Measurements from ENCODE around the gene MTERF4. TPM values are rescaled to one million over a fixed set of nuclear protein-coding genes. Genes with fewer than 3 reads are reported as not detected.
A peak's percentile ranks its signal among the peaks of the same experiment; 100 is the strongest.

The MTERF4 gene
- total RNA-seq, 1 donor from 2014 or later = 35.5 TPM

DNA sequence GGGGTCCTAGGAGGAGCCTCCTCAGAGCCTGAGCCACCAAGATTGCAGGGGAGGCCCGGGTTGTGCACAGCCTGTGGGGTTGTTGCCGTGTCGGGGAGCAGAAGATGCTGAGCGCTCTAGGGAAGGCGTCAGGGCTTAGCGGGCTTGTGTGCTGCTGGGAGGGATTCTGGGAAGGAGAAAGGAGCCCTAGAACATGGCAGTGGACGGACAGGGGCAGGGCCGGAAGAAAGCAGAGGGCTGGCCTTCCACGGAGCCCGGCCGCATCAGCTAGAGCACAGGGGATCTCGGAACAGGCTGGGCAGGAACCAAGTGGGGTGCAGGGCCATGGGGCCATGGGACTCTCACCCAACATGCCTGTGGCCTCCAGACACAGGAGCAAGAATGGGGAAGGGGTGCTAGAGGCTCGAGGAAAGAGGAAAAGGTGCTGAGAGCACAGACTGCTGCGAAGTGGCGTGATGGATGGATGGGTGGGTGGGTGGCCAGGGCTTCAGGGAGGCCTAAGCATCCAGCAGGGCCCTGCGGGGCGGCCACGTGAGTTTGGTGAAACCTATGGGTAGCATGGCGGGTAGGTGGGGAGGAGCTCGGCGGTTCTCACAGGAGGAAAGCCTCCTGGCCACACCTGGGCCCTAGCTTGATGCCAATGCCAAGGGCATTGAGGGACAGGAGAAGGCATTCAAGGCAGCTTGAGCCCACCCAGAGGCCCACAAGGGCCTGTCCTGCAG is 35.8 kb downstream of the MTERF4 start:
- no peaks in the 10 kb centered on the region for H3K27me3 ChIP-seq (ENCODE audit: control insufficient read depth, insufficient read depth, low read length)
- DNase-seq (ENCODE audit: low read depth) (no peak), FAIRE-seq (no peak)
- TF ChIP-seq, protein P1, sequence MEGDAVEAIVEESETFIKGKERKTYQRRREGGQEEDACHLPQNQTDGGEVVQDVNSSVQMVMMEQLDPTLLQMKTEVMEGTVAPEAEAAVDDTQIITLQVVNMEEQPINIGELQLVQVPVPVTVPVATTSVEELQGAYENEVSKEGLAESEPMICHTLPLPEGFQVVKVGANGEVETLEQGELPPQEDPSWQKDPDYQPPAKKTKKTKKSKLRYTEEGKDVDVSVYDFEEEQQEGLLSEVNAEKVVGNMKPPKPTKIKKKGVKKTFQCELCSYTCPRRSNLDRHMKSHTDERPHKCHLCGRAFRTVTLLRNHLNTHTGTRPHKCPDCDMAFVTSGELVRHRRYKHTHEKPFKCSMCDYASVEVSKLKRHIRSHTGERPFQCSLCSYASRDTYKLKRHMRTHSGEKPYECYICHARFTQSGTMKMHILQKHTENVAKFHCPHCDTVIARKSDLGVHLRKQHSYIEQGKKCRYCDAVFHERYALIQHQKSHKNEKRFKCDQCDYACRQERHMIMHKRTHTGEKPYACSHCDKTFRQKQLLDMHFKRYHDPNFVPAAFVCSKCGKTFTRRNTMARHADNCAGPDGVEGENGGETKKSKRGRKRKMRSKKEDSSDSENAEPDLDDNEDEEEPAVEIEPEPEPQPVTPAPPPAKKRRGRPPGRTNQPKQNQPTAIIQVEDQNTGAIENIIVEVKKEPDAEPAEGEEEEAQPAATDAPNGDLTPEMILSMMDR (IDR thresholded peaks at IDR 0.05; ENCODE audit: insufficient read depth, low read length, severe bottlenecking) = no peak
- no peak overlapping the region for H3K4me3 ChIP-seq (ENCODE audit: low read depth, low read length)
- H3K36me3 ChIP-seq (ENCODE audit: control insufficient read depth, insufficient read depth, low read length) = no peaks in the 10 kb centered on the region

DNA sequence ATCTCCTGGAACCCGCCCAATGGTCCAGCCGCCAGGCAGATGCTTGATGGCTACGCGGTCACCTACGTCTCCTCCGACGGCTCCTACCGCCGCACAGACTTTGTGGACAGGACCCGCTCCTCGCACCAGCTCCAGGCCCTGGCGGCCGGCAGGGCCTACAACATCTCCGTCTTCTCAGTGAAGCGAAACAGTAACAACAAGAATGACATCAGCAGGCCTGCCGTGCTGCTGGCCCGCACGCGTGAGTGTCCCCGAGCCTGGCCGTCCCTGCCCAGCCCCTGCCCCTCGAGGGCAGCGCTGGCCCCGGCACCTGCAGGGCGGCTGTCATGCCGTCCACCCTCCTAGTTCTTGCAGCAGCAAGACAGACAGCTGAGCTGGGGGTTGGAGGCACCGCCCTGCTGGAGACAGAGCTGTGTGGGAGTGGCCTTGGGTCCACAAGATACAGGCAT is 36.7 kb downstream of the MTERF4 start:
- DNase-seq (ENCODE audit: low read depth) (no peak), FAIRE-seq (no peak)
- Histone ChIP-seq H3K27me3 (ENCODE audit: control insufficient read depth, insufficient read depth, low read length) (no peaks in the 10 kb centered on the region), H3K36me3 (ENCODE audit: control insufficient read depth, insufficient read depth, low read length) (no peaks in the 10 kb centered on the region), H3K4me3 (ENCODE audit: low read depth, low read length) (no peak overlapping the region)
- TF ChIP-seq, protein P1 (IDR thresholded peaks at IDR 0.05; ENCODE audit: insufficient read depth, low read length, severe bottlenecking) = no peak

DNA sequence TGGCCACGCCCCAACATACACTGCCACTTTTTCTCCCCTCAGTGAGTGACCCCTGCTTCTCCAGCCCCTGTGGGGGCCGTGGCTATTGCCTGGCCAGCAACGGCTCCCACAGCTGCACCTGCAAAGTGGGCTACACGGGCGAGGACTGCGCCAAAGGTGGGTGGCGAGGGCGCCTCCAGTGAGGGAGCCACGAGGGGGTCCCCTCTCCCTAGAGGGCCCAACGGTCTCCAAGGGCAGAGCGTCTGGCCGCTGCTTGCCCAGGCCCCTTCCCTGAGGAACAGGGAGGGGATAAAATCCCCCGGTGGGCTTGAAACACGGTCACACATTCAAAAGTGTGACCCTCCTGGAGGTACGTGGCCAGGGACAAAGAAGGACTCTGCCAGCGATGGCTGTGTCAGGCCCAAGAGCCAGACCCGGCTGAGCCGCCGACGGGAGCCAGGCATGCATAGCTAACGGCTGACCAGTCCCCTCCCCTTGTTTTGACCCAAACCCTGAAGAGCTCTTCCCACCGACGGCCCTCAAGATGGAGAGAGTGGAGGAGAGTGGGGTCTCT is 37.2 kb downstream of the MTERF4 start:
- TF ChIP-seq, protein P1 (IDR thresholded peaks at IDR 0.05; ENCODE audit: insufficient read depth, low read length, severe bottlenecking) = no peak
- DNase-seq (ENCODE audit: low read depth) = no peak
- H3K36me3 ChIP-seq (ENCODE audit: control insufficient read depth, insufficient read depth, low read length) = no peaks in the 10 kb centered on the region
- no peaks in the 10 kb centered on the region for H3K27me3 ChIP-seq (ENCODE audit: control insufficient read depth, insufficient read depth, low read length)
- no peak overlapping the region for H3K4me3 ChIP-seq (ENCODE audit: low read depth, low read length)
- no peak for FAIRE-seq

DNA sequence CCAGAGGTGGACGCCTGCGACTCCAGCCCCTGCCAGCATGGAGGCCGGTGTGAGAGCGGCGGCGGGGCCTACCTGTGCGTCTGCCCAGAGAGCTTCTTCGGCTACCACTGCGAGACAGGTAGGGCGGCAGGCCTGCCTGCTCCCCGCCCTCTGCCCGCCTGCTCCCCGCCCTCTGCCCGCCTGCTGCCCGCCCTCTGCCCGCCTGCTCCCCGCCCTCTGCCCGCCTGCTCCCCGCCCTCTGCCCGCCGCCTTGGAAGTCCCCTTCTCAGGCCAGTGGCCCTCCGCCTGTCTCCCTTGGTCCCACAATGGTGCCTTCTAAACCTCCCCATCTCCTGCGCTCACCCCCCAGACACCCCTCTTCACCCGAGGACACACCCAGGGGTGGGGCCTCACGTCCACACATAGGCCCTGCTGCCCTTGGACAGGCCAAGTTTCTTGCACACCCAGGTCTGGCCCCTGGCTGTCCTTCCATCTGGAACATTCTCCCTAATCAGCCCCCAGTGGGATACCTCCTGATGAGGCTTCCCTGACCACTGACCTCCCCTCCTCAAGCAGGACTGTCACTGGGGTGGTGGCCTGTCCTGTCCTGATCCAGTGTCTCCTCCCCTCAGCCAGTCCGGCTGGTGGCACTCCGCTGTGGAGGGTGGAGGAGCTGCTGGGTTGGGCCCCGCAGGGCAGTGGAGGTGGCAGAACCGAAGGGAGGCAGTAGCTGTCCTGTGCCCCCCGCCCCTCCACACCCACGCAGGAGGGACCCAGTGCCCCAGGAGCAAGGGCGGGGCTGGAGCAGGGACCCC is 37.9 kb downstream of the MTERF4 start:
- DNase-seq (ENCODE audit: low read depth) = peak; percentile 9
- peak overlapping the region; percentile 34 for H3K4me3 ChIP-seq (ENCODE audit: low read depth, low read length)
- FAIRE-seq = no peak

DNA sequence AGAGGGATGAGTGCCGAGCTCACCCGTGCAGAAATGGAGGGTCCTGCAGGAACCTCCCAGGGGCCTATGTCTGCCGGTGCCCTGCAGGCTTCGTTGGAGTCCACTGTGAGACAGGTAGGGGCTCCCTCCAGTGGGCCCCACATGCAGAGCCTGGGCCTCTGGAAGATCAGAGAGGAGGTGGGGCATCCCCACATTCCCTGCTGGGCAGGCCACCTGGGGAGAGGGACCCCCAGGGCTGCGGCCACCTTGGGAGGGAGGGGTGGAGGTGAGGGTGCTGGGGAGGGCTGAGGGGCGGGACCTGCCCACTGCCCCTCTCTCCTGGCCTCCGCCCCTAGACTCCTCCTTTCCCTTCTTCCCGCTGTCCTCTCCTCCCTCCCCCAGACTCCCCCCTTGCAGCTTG is 38.5 kb downstream of the MTERF4 start:
- DNase-seq (ENCODE audit: low read depth) = no peak
- TF ChIP-seq, protein P1 (IDR thresholded peaks at IDR 0.05; ENCODE audit: insufficient read depth, low read length, severe bottlenecking) = peak; percentile 6
- Histone ChIP-seq H3K4me3 (ENCODE audit: low read depth, low read length) (peak overlapping the region; percentile 34), H3K36me3 (ENCODE audit: control insufficient read depth, insufficient read depth, low read length) (no peaks in the 10 kb centered on the region), H3K27me3 (ENCODE audit: control insufficient read depth, insufficient read depth, low read length) (no peaks in the 10 kb centered on the region)
- FAIRE-seq = no peak

More for the DNA sequence above, 37.9 kb downstream of the MTERF4 start:
- TF ChIP-seq, protein P1 (IDR thresholded peaks at IDR 0.05; ENCODE audit: insufficient read depth, low read length, severe bottlenecking) = no peak
- H3K27me3 ChIP-seq (ENCODE audit: control insufficient read depth, insufficient read depth, low read length) = no peaks in the 10 kb centered on the region
- H3K36me3 ChIP-seq (ENCODE audit: control insufficient read depth, insufficient read depth, low read length) = no peaks in the 10 kb centered on the region
